Measurements from ENCODE around the gene ATP1A2.

Gene ATP1A2

GRCh38 chr1:160149716-160150115 lies 34.2 kb downstream of the ATP1A2 start:
- TF ChIP-seq CTCF (IDR thresholded peaks at IDR 0.05; ENCODE audit: low read length), result no peak
- no peak for TF ChIP-seq EZH2 (IDR thresholded peaks at IDR 0.05; ENCODE audit: borderline replicate concordance, low read length)
- H3K4me3 ChIP-seq (ENCODE audit: low read depth, low read length, poor library complexity, severe bottlenecking), result no peak overlapping the region
- H3K9me3 ChIP-seq (ENCODE audit: low read length), result no peaks in the 10 kb centered on the region
- H3K36me3 ChIP-seq (ENCODE audit: insufficient read depth, low read length), result no peaks in the 10 kb centered on the region
- no peaks in the 10 kb centered on the region for H3K4me1 ChIP-seq (ENCODE audit: insufficient read depth, low read length, severe bottlenecking)
- H3K79me2 ChIP-seq (ENCODE audit: insufficient read depth, low read length), result no peaks in the 10 kb centered on the region
- no peak overlapping the region for H2AFZ ChIP-seq (ENCODE audit: low read length)
- no peak overlapping the region for H3K9ac ChIP-seq (ENCODE audit: low read length)
- no peaks in the 10 kb centered on the region for H3K9me2 ChIP-seq (ENCODE audit: low read depth, low read length)
- H3K27me3 ChIP-seq (ENCODE audit: insufficient read depth, low read length), result no peaks in the 10 kb centered on the region
- no peak overlapping the region for H3K4me2 ChIP-seq (ENCODE audit: low read length)
- H4K20me1 ChIP-seq (ENCODE audit: insufficient read depth, low read length), result no peaks in the 10 kb centered on the region
- no peaks in the 10 kb centered on the region for H3F3A ChIP-seq (ENCODE audit: insufficient read depth, low read length)
- no peak overlapping the region for H3K27ac ChIP-seq (ENCODE audit: low read depth, low read length, poor library complexity, severe bottlenecking)

GRCh38 chr1:160151303-160151702 lies 35.7 kb downstream of the ATP1A2 start, which contains the start of gene ATP1A4:
Gene ATP1A4, plus strand, starts transcription at chr1:160151603. Its CDS starts 438 bp downstream, at chr1:160152041.
- Histone ChIP-seq H3K9me2 (ENCODE audit: low read depth, low read length) (no peaks in the 10 kb centered on the region), H3K36me3 (ENCODE audit: insufficient read depth, low read length) (no peaks in the 10 kb centered on the region), H3K27ac (ENCODE audit: low read depth, low read length, poor library complexity, severe bottlenecking) (no peak within 1 kb of the TSS), H3K9me3 (ENCODE audit: low read length) (no peaks in the 10 kb centered on the region), H3K4me2 (ENCODE audit: low read length) (no peak within 1 kb of the TSS), H2AFZ (ENCODE audit: low read length) (no peak within 1 kb of the TSS), H3K4me3 (ENCODE audit: low read depth, low read length, poor library complexity, severe bottlenecking) (no peak within 1 kb of the TSS), H3F3A (ENCODE audit: insufficient read depth, low read length) (no peaks in the 10 kb centered on the region), H4K20me1 (ENCODE audit: insufficient read depth, low read length) (no peaks in the 10 kb centered on the region), H3K9ac (ENCODE audit: low read length) (no peak within 1 kb of the TSS), H3K27me3 (ENCODE audit: insufficient read depth, low read length) (no peaks in the 10 kb centered on the region), H3K4me1 (ENCODE audit: insufficient read depth, low read length, severe bottlenecking) (no peaks in the 10 kb centered on the region), H3K79me2 (ENCODE audit: insufficient read depth, low read length) (no peaks in the 10 kb centered on the region)
- TF ChIP-seq CTCF (IDR thresholded peaks at IDR 0.05; ENCODE audit: low read length) (no peak), EZH2 (IDR thresholded peaks at IDR 0.05; ENCODE audit: borderline replicate concordance, low read length) (no peak)

GRCh38 chr1:160154790-160155189 lies 39.2 kb downstream of the ATP1A2 start:
- no peaks in the 10 kb centered on the region for H3K4me1 ChIP-seq (ENCODE audit: insufficient read depth, low read length, severe bottlenecking)
- no peaks in the 10 kb centered on the region for H3K9me3 ChIP-seq (ENCODE audit: low read length)
- H3K36me3 ChIP-seq (ENCODE audit: insufficient read depth, low read length), result no peaks in the 10 kb centered on the region
- TF ChIP-seq EZH2 (IDR thresholded peaks at IDR 0.05; ENCODE audit: borderline replicate concordance, low read length), result no peak
- TF ChIP-seq CTCF (IDR thresholded peaks at IDR 0.05; ENCODE audit: low read length), result no peak
- no peaks in the 10 kb centered on the region for H3K27me3 ChIP-seq (ENCODE audit: insufficient read depth, low read length)
- no peaks in the 10 kb centered on the region for H3K9me2 ChIP-seq (ENCODE audit: low read depth, low read length)
- H3K79me2 ChIP-seq (ENCODE audit: insufficient read depth, low read length), result no peaks in the 10 kb centered on the region
- no peak overlapping the region for H3K9ac ChIP-seq (ENCODE audit: low read length)
- H4K20me1 ChIP-seq (ENCODE audit: insufficient read depth, low read length), result no peaks in the 10 kb centered on the region
- H3K4me2 ChIP-seq (ENCODE audit: low read length), result no peak overlapping the region
- H2AFZ ChIP-seq (ENCODE audit: low read length), result no peak overlapping the region
- no peak overlapping the region for H3K4me3 ChIP-seq (ENCODE audit: low read depth, low read length, poor library complexity, severe bottlenecking)
- no peaks in the 10 kb centered on the region for H3F3A ChIP-seq (ENCODE audit: insufficient read depth, low read length)
- no peak overlapping the region for H3K27ac ChIP-seq (ENCODE audit: low read depth, low read length, poor library complexity, severe bottlenecking)
